ENCODE measurements around the gene ETHE1. TPM values are rescaled to one million over a fixed set of nuclear protein-coding genes. Genes with fewer than 3 reads are reported as not detected.

ETHE1 gene
- polyA plus RNA-seq, 3 donors: 24.2 to 28.1 (median 27.9) TPM

GRCh38 chr19:43468354-43469159 lies 58.4 kb downstream of the ETHE1 start:
- no peak for DNase-seq (ENCODE audit: low read depth in 3 of 3, low spot score in 2 of 3)

- DNase-seq (ENCODE audit: low read depth in 3 of 3, low spot score in 2 of 3): no peak
Measured at GRCh38 chr19:43467730-43468129, 59.3 kb downstream of the ETHE1 start.

GRCh38 chr19:43467276-43467675 lies 59.7 kb downstream of the ETHE1 start:
- DNase-seq (ENCODE audit: low read depth in 3 of 3, low spot score in 2 of 3): no peak

GRCh38 chr19:43466793-43467192 lies 60.2 kb downstream of the ETHE1 start:
- DNase-seq (ENCODE audit: low read depth in 3 of 3, low spot score in 2 of 3): no peak

- DNase-seq (ENCODE audit: low read depth in 3 of 3, low spot score in 2 of 3): no peak
Measured at GRCh38 chr19:43465468-43466120, 61.4 kb downstream of the ETHE1 start, which contains the start of gene LYPD3. Gene LYPD3 (minus strand): TSS chr19:43465608. CDS start chr19:43465571, 37 bp downstream.

GRCh38 chr19:43464134-43464775 lies 62.7 kb downstream of the ETHE1 start:
- DNase-seq (ENCODE audit: low read depth in 3 of 3, low spot score in 2 of 3): no peak

- DNase-seq (ENCODE audit: low read depth in 3 of 3, low spot score in 2 of 3): peak; percentile 81 to 93 (median 87)
Measured at GRCh38 chr19:43463381-43464133, 63.4 kb downstream of the ETHE1 start.

- DNase-seq (ENCODE audit: low read depth in 3 of 3, low spot score in 2 of 3): no peak
Measured at GRCh38 chr19:43462785-43463380, 64.1 kb downstream of the ETHE1 start.

- no peak for DNase-seq (ENCODE audit: low read depth in 3 of 3, low spot score in 2 of 3)
Measured at GRCh38 chr19:43462383-43462782, 64.6 kb downstream of the ETHE1 start.

- no peak for DNase-seq (ENCODE audit: low read depth in 3 of 3, low spot score in 2 of 3)
Measured at GRCh38 chr19:43461303-43461702, 65.7 kb downstream of the ETHE1 start.

- DNase-seq (ENCODE audit: low read depth in 3 of 3, low spot score in 2 of 3): no peak
Measured at GRCh38 chr19:43460362-43461016, 66.5 kb downstream of the ETHE1 start.

GRCh38 chr19:43457809-43458208 lies 69.2 kb downstream of the ETHE1 start:
- no peak for DNase-seq (ENCODE audit: low read depth in 3 of 3, low spot score in 2 of 3)

Other genes starting within 250 kb of the ETHE1 start
- under 1 TPM in 2 of 3 donors, not detected in 1; 0.28 to 0.40 TPM for gene CD177, start 173.5 kb downstream of the ETHE1 start, polyA plus RNA-seq (ENCODE audit: insufficient read length in 3 of 3)
- not detected for gene TEX101, start 112.3 kb downstream of the ETHE1 start, polyA plus RNA-seq (ENCODE audit: insufficient read length in 3 of 3)
- 1 to 10 TPM; 1.2 to 1.9 (median 1.3) TPM for gene LYPD3, start 61.6 kb downstream of the ETHE1 start, polyA plus RNA-seq (ENCODE audit: insufficient read length in 3 of 3)
- 1 to 10 TPM; 5.0 to 6.9 (median 5.6) TPM for gene PHLDB3, start 22.5 kb downstream of the ETHE1 start, polyA plus RNA-seq (ENCODE audit: insufficient read length in 3 of 3)
- 1 to 10 TPM; 1.4 to 1.5 (median 1.4) TPM for gene ZNF575, start 6.0 kb upstream of the ETHE1 start, polyA plus RNA-seq (ENCODE audit: insufficient read length in 3 of 3)
- gene XRCC1, start 48.3 kb upstream of the ETHE1 start, polyA plus RNA-seq (ENCODE audit: insufficient read length in 3 of 3): 10 to 100 TPM; 56.4 to 66.0 (median 59.1) TPM
- gene PINLYP, start 48.6 kb upstream of the ETHE1 start, polyA plus RNA-seq (ENCODE audit: insufficient read length in 3 of 3): 10 to 100 TPM; 17.8 to 19.2 (median 17.9) TPM
- gene IRGQ, start 68.9 kb upstream of the ETHE1 start, polyA plus RNA-seq (ENCODE audit: insufficient read length in 3 of 3): 10 to 100 TPM; 12.7 to 13.8 (median 12.9) TPM
- gene ZNF576, start 69.4 kb upstream of the ETHE1 start, polyA plus RNA-seq (ENCODE audit: insufficient read length in 3 of 3): 10 to 100 TPM in 2 of 3 donors, 1 to 10 TPM in 1; 9.6 to 11.3 (median 10.1) TPM
- gene SRRM5, start 84.9 kb upstream of the ETHE1 start, polyA plus RNA-seq (ENCODE audit: insufficient read length in 3 of 3): under 1 TPM; 0.59 to 0.80 (median 0.67) TPM
- gene ZNF428, start 92.4 kb upstream of the ETHE1 start, polyA plus RNA-seq (ENCODE audit: insufficient read length in 3 of 3): 10 to 100 TPM; 82.2 to 90.6 (median 86.1) TPM
- 10 to 100 TPM; 43.1 to 50.6 (median 44.2) TPM for gene CADM4, start 112.6 kb upstream of the ETHE1 start, polyA plus RNA-seq (ENCODE audit: insufficient read length in 3 of 3)
- 1 to 10 TPM; 6.0 to 8.4 (median 6.3) TPM for gene PLAUR, start 143.0 kb upstream of the ETHE1 start, polyA plus RNA-seq (ENCODE audit: insufficient read length in 3 of 3)
- not detected for gene IRGC, start 188.9 kb upstream of the ETHE1 start, polyA plus RNA-seq (ENCODE audit: insufficient read length in 3 of 3)
- gene SMG9, start 227.8 kb upstream of the ETHE1 start, polyA plus RNA-seq (ENCODE audit: insufficient read length in 3 of 3): 10 to 100 TPM; 36.9 to 40.5 (median 37.4) TPM